Suprapubic skin (tissue), 4 donors: ENCODE measurements around the gene FILIP1L. TPM values are rescaled to one million over a fixed set of nuclear protein-coding genes. Genes with fewer than 3 reads are reported as not detected.

Source experiments
- DNase-seq, 2 donors: peaks; one replicate each; pipeline ENCODE4 v3.0.0-alpha.2; 2019; ENCODE audit warnings: low spot score in 2 of 2
- H3K27ac ChIP-seq: fragments of 200-600 bp; sonication (generic); one replicate; pipeline ENCODE4 v1.5.1; 2019
- H3K27me3 ChIP-seq: fragments of 200-600 bp; sonication (generic); one replicate; pipeline ENCODE4 v1.5.1; 2019
- H3K36me3 ChIP-seq: fragments of 200-600 bp; sonication (generic); one replicate; pipeline ENCODE4 v1.5.1; 2019
- H3K4me1 ChIP-seq: fragments of 200-600 bp; sonication (generic); one replicate; pipeline ENCODE4 v1.5.1; 2019
- H3K4me3 ChIP-seq: fragments of 200-600 bp; sonication (generic); one replicate; pipeline ENCODE4 v1.5.1; 2019; ENCODE audit warnings: mild to moderate bottlenecking
- H3K9me3 ChIP-seq: fragments of 200-600 bp; sonication (generic); one replicate; pipeline ENCODE4 v1.5.1; 2019
- CTCF ChIP-seq, 2 donors: fragments of 200-600 bp in 1 of 2; fragments of 450-650 bp in 1 of 2; sonication (generic) in 1 of 2; IDR thresholded peaks; one replicate each; pipeline ENCODE4 v1.5.1; 2016 to 2019; ENCODE audit warnings: antibody characterized with exemption in 2 of 2, mild to moderate bottlenecking in 1 of 2, moderate library complexity in 1 of 2
- EP300 ChIP-seq: sonication (generic); formaldehyde crosslinking; IDR thresholded peaks from one replicate; pipeline ENCODE4 v1.6.1; 2017; ENCODE audit warnings: antibody characterized with exemption
- POLR2A ChIP-seq, 2 donors: fragments of 450-650 bp; IDR thresholded peaks; one replicate each; pipeline ENCODE4 v1.6.1; 2017; ENCODE audit warnings: antibody characterized with exemption in 2 of 2, mild to moderate bottlenecking in 2 of 2, moderate library complexity in 2 of 2
- POLR2AphosphoS5 ChIP-seq, 3 donors: sonication (generic); formaldehyde crosslinking; IDR thresholded peaks; one replicate each; pipeline ENCODE4 v1.6.1; 2017; ENCODE audit warnings: antibody characterized with exemption in 3 of 3
- WGBS: methylation state at CpG from one replicate; pipeline ENCODE4 v1.1.5; 2018; 5-methylcytosine and 5-hydroxymethylcytosine counted together
- total RNA-seq, 4 donors: library from RNA; depleted of rRNA; stranded (reverse); fragments of >200 nt; gene quantifications; one replicate each; pipeline ENCODE4 v1.1.0, GENCODE V29; 2016

The FILIP1L gene
- 10 to 100 TPM; 14.0 to 19.9 (median 15.9) TPM for total RNA-seq

GRCh38 chr3:100114413-100115030 is at the start of gene FILIP1L:
Gene FILIP1L, minus strand, starts transcription at chr3:100114501.
- WGBS, result 53% methylated on average over 6 of the region's 7 CpGs
- Histone ChIP-seq H3K9me3 (no peaks in the 10 kb centered on the region), H3K27me3 (no peaks in the 10 kb centered on the region), H3K27ac (peak within 1 kb of the TSS; percentile 67), H3K36me3 (no peaks in the 10 kb centered on the region), H3K4me3 (no peak within 1 kb of the TSS), H3K4me1 (peaks cover 9% of the 10 kb centered on the region)
- no peak for DNase-seq
- TF ChIP-seq POLR2AphosphoS5 (IDR thresholded peaks at IDR 0.05), result no peak
- no peak for TF ChIP-seq POLR2A (IDR thresholded peaks at IDR 0.05)
- no peak for TF ChIP-seq EP300
- no peak for TF ChIP-seq CTCF (IDR thresholded peaks at IDR 0.05)

- Histone ChIP-seq H3K27ac (no peak overlapping the region), H3K27me3 (no peaks in the 10 kb centered on the region), H3K4me1 (peaks cover 12% of the 10 kb centered on the region), H3K4me3 (no peak overlapping the region), H3K36me3 (peaks cover 3% of the 10 kb centered on the region), H3K9me3 (no peaks in the 10 kb centered on the region)
- no peak for DNase-seq
- 69% methylated on average over 2 of the region's 2 CpGs for WGBS
- TF ChIP-seq EP300 (no peak), CTCF (IDR thresholded peaks at IDR 0.05) (no peak), POLR2A (IDR thresholded peaks at IDR 0.05) (no peak), POLR2AphosphoS5 (IDR thresholded peaks at IDR 0.05) (no peak)
These were observed 49.5 kb upstream of the FILIP1L start for GRCh38 chr3:100163787-100164186.

- no peaks in the 10 kb centered on the region for H3K27me3 ChIP-seq
- no peak overlapping the region for H3K27ac ChIP-seq
- H3K36me3 ChIP-seq, result peaks cover 3% of the 10 kb centered on the region
- 99% methylated on average over 2 of the region's 2 CpGs for WGBS
- no peaks in the 10 kb centered on the region for H3K9me3 ChIP-seq
- no peak overlapping the region for H3K4me3 ChIP-seq
- no peak for DNase-seq
- TF ChIP-seq CTCF (IDR thresholded peaks at IDR 0.05) (no peak), EP300 (no peak), POLR2A (IDR thresholded peaks at IDR 0.05) (no peak), POLR2AphosphoS5 (IDR thresholded peaks at IDR 0.05) (no peak)
- H3K4me1 ChIP-seq, result peaks cover 12% of the 10 kb centered on the region
These were observed 46.2 kb upstream of the FILIP1L start for GRCh38 chr3:100160521-100160920.

- peak overlapping the region; percentile 0 for H3K27ac ChIP-seq
- no peak for DNase-seq
- no peak overlapping the region for H3K4me3 ChIP-seq
- H3K27me3 ChIP-seq, result no peaks in the 10 kb centered on the region
- TF ChIP-seq CTCF (IDR thresholded peaks at IDR 0.05) (no peak), POLR2AphosphoS5 (IDR thresholded peaks at IDR 0.05) (no peak), POLR2A (IDR thresholded peaks at IDR 0.05) (no peak), EP300 (no peak)
- H3K36me3 ChIP-seq, result peaks cover 3% of the 10 kb centered on the region
- peaks cover 7% of the 10 kb centered on the region for H3K4me1 ChIP-seq
- 59% methylated on average over 4 of the region's 4 CpGs for WGBS
- no peaks in the 10 kb centered on the region for H3K9me3 ChIP-seq
These were observed 45.2 kb upstream of the FILIP1L start for GRCh38 chr3:100159331-100160153.

GRCh38 chr3:100158918-100159330 is 44.6 kb upstream of the FILIP1L start:
- H3K9me3 ChIP-seq, result no peaks in the 10 kb centered on the region
- DNase-seq, result no peak
- H3K4me1 ChIP-seq, result peaks cover 5% of the 10 kb centered on the region
- H3K27me3 ChIP-seq, result no peaks in the 10 kb centered on the region
- 68% methylated on average over 2 of the region's 2 CpGs for WGBS
- no peak overlapping the region for H3K27ac ChIP-seq
- peaks cover 3% of the 10 kb centered on the region for H3K36me3 ChIP-seq
- H3K4me3 ChIP-seq, result no peak overlapping the region
- TF ChIP-seq POLR2AphosphoS5 (IDR thresholded peaks at IDR 0.05) (no peak), EP300 (no peak), POLR2A (IDR thresholded peaks at IDR 0.05) (no peak), CTCF (IDR thresholded peaks at IDR 0.05) (no peak)
